T1000 (cell line): Measurements from ENCODE around the gene TLDC2.
A peak's percentile ranks its signal among the peaks of the same experiment; 100 is the strongest.
"Not testable (repeated sequence)": the region's sequence is repeated elsewhere in the genome, so short reads cannot be mapped to it uniquely, and the experiment has no call there.

ENCODE experiments used
- DNase-seq: peaks from one replicate; lab custom pipeline; 2025; ENCODE audit warnings: mixed read lengths; lab: John Stamatoyannopoulos, UW

TLDC2 gene

GRCh38 chr20:36875702-36876472, at the start of gene TLDC2:
TLDC2 (plus strand) TSS chr20:36876138; CDS start chr20:36876175, 37 bp downstream.
- no peak for DNase-seq

- no peak for DNase-seq
These were observed 49.2 kb upstream of the TLDC2 start for GRCh38 chr20:36826554-36827244.

GRCh38 chr20:36827541-36828279, 48.2 kb upstream of the TLDC2 start:
- DNase-seq = no peak

- peak; percentile 58 for DNase-seq
These were observed 44.9 kb upstream of the TLDC2 start for GRCh38 chr20:36830791-36831691.

- no peak for DNase-seq
These were observed 43.1 kb upstream of the TLDC2 start for GRCh38 chr20:36832791-36833190.

GRCh38 chr20:36833275-36834020, 42.5 kb upstream of the TLDC2 start:
- peak; percentile 25 for DNase-seq

- no peak for DNase-seq
These were observed 40.9 kb upstream of the TLDC2 start for GRCh38 chr20:36835025-36835424.

GRCh38 chr20:36835453-36836198, 40.3 kb upstream of the TLDC2 start:
- peak; percentile 84 for DNase-seq

- no peak for DNase-seq
These were observed 39.2 kb upstream of the TLDC2 start for GRCh38 chr20:36836591-36837269.

- DNase-seq = not testable (repeated sequence)
These were observed 37.6 kb upstream of the TLDC2 start for GRCh38 chr20:36838376-36838775.

GRCh38 chr20:36839150-36839549, 36.8 kb upstream of the TLDC2 start:
- no peak for DNase-seq

GRCh38 chr20:36841030-36841429, 34.9 kb upstream of the TLDC2 start:
- not testable (repeated sequence) for DNase-seq

- DNase-seq = no peak
These were observed 30.5 kb upstream of the TLDC2 start for GRCh38 chr20:36845288-36845971.

GRCh38 chr20:36847009-36847709, 28.8 kb upstream of the TLDC2 start:
- peak; percentile 29 for DNase-seq

- DNase-seq = no peak
These were observed 28.3 kb upstream of the TLDC2 start for GRCh38 chr20:36847710-36848040.

GRCh38 chr20:36848078-36848660, 27.8 kb upstream of the TLDC2 start:
- DNase-seq = no peak

- DNase-seq = no peak
These were observed 27.3 kb upstream of the TLDC2 start for GRCh38 chr20:36848677-36849076.
